Ascending aorta (tissue), 2 donors: Measurements from ENCODE around the gene NHEJ1. TPM values are rescaled to one million over a fixed set of nuclear protein-coding genes. Genes with fewer than 3 reads are reported as not detected.

Experiments used
- DNase-seq, 2 donors: peaks; one replicate each; pipeline ENCODE4 v3.0.0-alpha.2; 2019; ENCODE audit warnings: low spot score in 2 of 2
- H3K27ac ChIP-seq, 2 donors: fragments of 200-600 bp; sonication (generic); one replicate each; pipeline ENCODE4 v1.5.1; 2016 to 2017; ENCODE audit warnings: mild to moderate bottlenecking in 1 of 2
- H3K27me3 ChIP-seq: fragments of 200-600 bp; sonication (generic); one replicate; pipeline ENCODE4 v1.5.1; 2017
- H3K36me3 ChIP-seq, 2 donors: fragments of 200-600 bp; sonication (generic); one replicate each; pipeline ENCODE4 v1.5.1; 2016
- H3K4me1 ChIP-seq, 2 donors: fragments of 200-600 bp; sonication (generic); one replicate each; pipeline ENCODE4 v1.5.1; 2016 to 2017; ENCODE audit warnings: mild to moderate bottlenecking in 1 of 2
- H3K4me3 ChIP-seq, 2 donors: fragments of 200-600 bp; sonication (generic); one replicate each; pipeline ENCODE4 v1.5.1; 2016 to 2017; ENCODE audit warnings: mild to moderate bottlenecking in 1 of 2
- H3K9me3 ChIP-seq, 2 donors: fragments of 200-600 bp; sonication (generic); one replicate each; pipeline ENCODE4 v1.5.1; 2016
- CTCF ChIP-seq, 3 experiments: fragments of 200-600 bp in 2 of 3; fragments of 450-650 bp in 1 of 3; sonication (generic) in 2 of 3; IDR thresholded peaks; one replicate each; pipeline ENCODE4 v1.5.1; 2016 to 2019; ENCODE audit warnings: antibody characterized with exemption in 3 of 3, mild to moderate bottlenecking in 1 of 3, moderate library complexity in 1 of 3
- intact Hi-C: fragments of 100-400 bp; cut with DNase I; formaldehyde crosslinking; loops from one replicate; pipeline ENCODE4 v1.15.1; 2023
- total RNA-seq: library from RNA; depleted of rRNA; stranded (reverse); fragments of >200 nt; gene quantifications from one replicate; pipeline ENCODE4 v1.1.0, GENCODE V29; 2016

NHEJ1 gene
- total RNA-seq: 21.6 TPM

GRCh38 chr2:219160186-219161017, at the start of gene NHEJ1:
TSS of gene NHEJ1 (minus strand) at chr2:219160815. CDS start at chr2:219158362, 2,453 bp downstream.
- TF ChIP-seq CTCF (IDR thresholded peaks at IDR 0.05): peak; percentile 97 to 100 (median 100)
- intact Hi-C loops: loop anchor here (1.0 kb wide), 4 partner anchors 17 to 228 kb away; partner anchors contain the start of gene ZFAND2B
- no peaks in the 10 kb centered on the region for H3K9me3 ChIP-seq
- H3K4me3 ChIP-seq: peak within 1 kb of the TSS; percentile 66 to 86
- H3K27me3 ChIP-seq: no peaks in the 10 kb centered on the region
- peaks cover 4 to 22% of the 10 kb centered on the region in 2 donors for H3K36me3 ChIP-seq
- H3K27ac ChIP-seq: peak within 1 kb of the TSS; percentile 86 to 89
- H3K4me1 ChIP-seq: peaks cover 0 to 8% of the 10 kb centered on the region in 2 donors
- DNase-seq: peak; percentile 88 to 98

- Histone ChIP-seq H3K27me3 (no peaks in the 10 kb centered on the region), H3K9me3 (no peaks in the 10 kb centered on the region), H3K4me1 (peaks cover 0 to 6% of the 10 kb centered on the region in 2 donors), H3K27ac (no peak overlapping the region), H3K36me3 (peaks cover 31 to 50% of the 10 kb centered on the region in 2 donors), H3K4me3 (no peak overlapping the region)
- TF ChIP-seq CTCF (IDR thresholded peaks at IDR 0.05): no peak
- intact Hi-C loops: loop anchor here (10.0 kb wide), 1 partner anchor 475 kb away; no protein-coding TSS in a partner anchor
- DNase-seq: peak in 1 of 2 donors; percentile 59
Measured at GRCh38 chr2:219209236-219210195, 48.9 kb upstream of the NHEJ1 start.

GRCh38 chr2:219207884-219208740, 47.5 kb upstream of the NHEJ1 start:
- peaks cover 30 to 36% of the 10 kb centered on the region in 2 donors for H3K36me3 ChIP-seq
- intact Hi-C loops: loop anchor here (1.0 to 2.0 kb wide), 3 partner anchors 10 to 181 kb away; partner anchors contain the start of genes ABCB6 and DNAJB2
- H3K27me3 ChIP-seq: no peaks in the 10 kb centered on the region
- peak in 1 of 2 donors; percentile 63 for DNase-seq
- peak overlapping the region in 1 of 2 donors; percentile 90 for H3K4me3 ChIP-seq
- peak overlapping the region; percentile 91 to 99 for H3K27ac ChIP-seq
- no peak for TF ChIP-seq CTCF (IDR thresholded peaks at IDR 0.05)
- no peaks in the 10 kb centered on the region for H3K9me3 ChIP-seq
- H3K4me1 ChIP-seq: peaks cover 0 to 6% of the 10 kb centered on the region in 2 donors

- Histone ChIP-seq H3K4me1 (peaks cover 0 to 6% of the 10 kb centered on the region in 2 donors), H3K27ac (peak overlapping the region; percentile 91 to 99), H3K9me3 (no peaks in the 10 kb centered on the region), H3K36me3 (peaks cover 22 to 28% of the 10 kb centered on the region in 2 donors), H3K27me3 (no peaks in the 10 kb centered on the region), H3K4me3 (peak overlapping the region; percentile 86 to 90)
- no peak for TF ChIP-seq CTCF (IDR thresholded peaks at IDR 0.05)
- DNase-seq: peak in 1 of 2 donors; percentile 63
- intact Hi-C loops: loop anchor here (1.0 to 2.0 kb wide), 3 partner anchors 11 to 181 kb away; partner anchors contain the start of genes ABCB6 and DNAJB2
Measured at GRCh38 chr2:219207134-219207883, 46.7 kb upstream of the NHEJ1 start.
